KBM-7 (cell line): ENCODE data around the gene AGFG1.

Source experiments
- DNase-seq: peaks from one replicate; pipeline ENCODE4 v3.0.0-alpha.2; 2015
- in situ Hi-C: fragments of 300-500 bp; cut with MboI; formaldehyde crosslinking; loops from 2 replicates; pipeline ENCODE4 v1.14.3; 2020; ENCODE audit warnings: low sequenced_read_pairs, low pct_unique_long_range_greater_than_20kb, mixed read lengths

The AGFG1 gene

GRCh38 chr2:227460070-227460485, 11.9 kb upstream of the AGFG1 start:
- DNase-seq: peak; percentile 43
- in situ Hi-C loops: no loop called here

- in situ Hi-C loops: no loop called here
- no peak for DNase-seq
These were observed 11.1 kb upstream of the AGFG1 start for GRCh38 chr2:227460833-227461232.

DNA sequence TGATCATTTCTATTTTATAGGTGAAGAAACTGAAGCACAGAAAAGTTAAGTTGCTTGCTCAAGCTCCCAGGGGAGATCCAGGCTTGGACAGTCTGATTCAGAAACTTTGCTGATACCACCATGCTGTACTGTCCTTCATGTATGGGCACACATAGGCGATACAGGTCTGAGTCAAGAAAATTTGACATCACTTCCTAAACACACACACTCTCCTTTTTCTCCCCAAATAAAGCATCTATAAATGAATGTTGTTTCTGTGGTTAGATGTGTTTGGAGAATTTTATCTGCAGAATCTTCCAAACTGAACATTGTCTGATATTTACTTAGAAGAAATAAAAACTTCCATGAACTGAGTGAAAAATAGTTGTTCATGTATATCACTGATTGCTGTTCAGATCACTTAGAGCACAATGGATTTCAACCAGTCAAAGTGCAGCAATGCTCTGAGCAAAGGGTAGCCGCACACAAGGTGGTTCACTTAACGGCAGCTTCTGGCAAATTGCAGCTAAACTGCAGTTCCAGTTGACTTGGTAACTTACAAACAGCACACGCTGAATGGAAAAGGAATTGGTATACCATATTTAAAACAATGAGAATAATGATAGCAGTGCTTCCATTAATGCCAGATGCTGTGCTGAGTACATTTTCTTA, 10.0 kb upstream of the AGFG1 start:
- in situ Hi-C loops: no loop called here
- no peak for DNase-seq

DNA sequence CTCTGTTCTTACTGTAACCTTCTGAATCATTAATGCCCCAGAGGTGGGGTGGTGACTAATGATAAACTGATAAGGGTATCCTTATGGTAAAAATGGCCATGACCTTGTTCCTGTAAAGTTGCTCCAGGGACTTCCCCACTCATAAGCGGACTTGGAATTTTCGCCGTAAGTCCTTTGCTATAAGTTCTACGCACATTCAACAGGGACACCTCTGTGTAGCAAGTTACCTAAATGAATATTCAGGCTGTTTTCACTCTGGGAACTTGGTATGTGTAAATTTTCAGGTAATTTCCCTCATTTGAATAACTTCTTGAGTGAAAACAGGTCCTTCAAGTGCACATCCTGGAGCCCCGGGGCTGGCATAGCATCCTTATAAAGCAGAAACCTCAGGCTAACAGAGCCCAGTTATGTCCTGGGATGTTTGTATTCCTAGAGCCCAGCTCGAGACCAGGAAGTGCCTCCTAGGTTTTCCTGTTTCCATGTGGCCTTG, 9.4 kb upstream of the AGFG1 start:
- in situ Hi-C loops: no loop called here
- DNase-seq: no peak

- in situ Hi-C loops: no loop called here
- DNase-seq: no peak
These were observed 8.7 kb upstream of the AGFG1 start for GRCh38 chr2:227462972-227463931.

DNA sequence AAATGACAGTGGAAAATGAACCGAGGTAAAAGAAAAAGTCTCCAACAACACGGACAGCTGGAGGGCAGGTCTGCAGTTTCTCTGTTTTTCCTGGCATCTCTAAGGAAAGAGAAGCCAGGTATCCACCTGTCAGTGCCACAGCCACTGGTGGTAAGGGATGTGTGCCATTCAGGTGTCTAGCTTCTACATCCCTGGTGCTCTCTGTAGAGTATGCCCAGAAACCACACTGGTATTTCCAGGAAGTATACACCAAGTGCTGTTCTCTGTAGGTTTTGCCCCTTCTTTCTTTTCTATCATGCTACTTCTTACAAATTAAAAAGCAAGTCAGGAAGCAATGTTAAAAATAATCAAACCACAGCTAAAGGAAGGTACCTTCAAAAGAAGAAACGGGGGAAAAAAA, 7.6 kb upstream of the AGFG1 start:
- in situ Hi-C loops: no loop called here
- DNase-seq: no peak

DNA sequence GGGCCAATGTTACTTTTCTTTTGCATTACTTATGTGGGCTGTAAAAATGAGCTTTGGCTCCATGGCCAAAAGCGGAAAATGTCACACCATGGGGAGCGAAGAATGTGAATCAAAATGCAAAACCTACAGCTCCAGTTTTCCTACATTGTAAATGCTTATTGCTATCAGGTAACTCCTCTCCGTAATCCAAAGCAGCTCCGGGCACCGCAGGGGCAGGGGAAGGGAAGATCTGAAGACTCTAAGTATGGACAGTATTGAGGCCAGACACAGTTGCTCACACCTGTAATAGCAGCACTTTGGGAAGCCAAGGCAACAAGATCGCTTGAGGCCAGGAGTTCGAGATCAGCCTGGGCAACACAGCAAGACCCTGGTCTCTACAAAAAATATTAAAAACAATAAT, 7.1 kb upstream of the AGFG1 start:
- in situ Hi-C loops: no loop called here
- DNase-seq: no peak

DNA sequence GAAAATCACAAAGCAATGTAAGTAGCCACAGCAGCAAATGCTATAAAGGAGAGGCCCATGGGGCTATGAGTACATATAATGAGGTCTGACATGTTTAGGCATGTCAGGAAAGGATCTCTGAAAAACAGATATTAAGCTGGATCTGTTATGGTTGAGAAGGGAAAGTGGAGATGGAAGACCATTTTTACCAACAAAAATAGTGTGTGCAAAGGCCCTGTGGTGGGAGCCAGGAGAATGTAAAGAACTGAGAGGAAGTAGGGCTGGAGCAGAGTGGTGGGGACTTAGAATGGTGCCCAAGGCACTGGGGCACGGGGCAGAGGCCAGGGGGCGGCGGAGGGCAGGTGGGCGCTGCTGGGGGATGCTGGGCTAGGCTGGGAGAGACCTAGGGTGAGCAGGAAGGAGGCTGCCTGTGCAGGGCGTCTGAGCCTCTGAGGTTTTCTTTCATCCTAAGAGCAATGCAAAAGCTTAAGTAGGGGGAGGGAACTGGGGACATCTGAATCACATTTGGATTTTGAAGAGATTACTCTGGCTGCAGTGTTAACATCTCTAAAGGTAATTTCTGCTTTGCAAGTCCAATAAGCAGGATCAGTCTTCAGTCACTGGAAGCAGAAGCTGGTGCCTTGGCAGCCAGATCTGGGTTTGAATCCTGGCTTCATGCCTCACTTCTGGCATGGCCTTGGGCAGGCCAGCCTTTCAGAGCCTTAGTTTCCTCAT, 4.9 kb upstream of the AGFG1 start:
- no peak for DNase-seq
- in situ Hi-C loops: no loop called here

DNA sequence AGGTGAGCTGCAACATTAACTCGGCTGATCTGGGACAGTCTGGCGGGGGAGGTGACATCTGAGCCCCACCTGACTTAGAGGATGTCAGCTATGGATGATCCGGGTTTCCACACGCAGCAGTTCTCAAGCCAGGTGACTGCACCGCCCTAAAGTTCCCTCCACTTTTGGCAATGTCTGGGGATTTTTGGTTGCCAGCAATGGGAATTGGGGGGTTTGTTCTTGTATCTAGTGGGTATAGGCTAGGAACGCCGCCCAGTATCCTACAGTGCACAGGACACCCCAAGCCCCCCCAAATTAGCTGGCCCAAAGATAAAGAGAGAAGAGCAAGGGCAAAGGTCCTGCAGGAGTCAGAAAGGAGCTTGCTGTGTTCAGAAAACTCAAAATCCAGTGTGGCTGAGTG, 544 bp upstream of the AGFG1 start:
- no peak for DNase-seq
- in situ Hi-C loops: no loop called here

- DNase-seq: no peak
- in situ Hi-C loops: no loop called here
These were observed 537 bp downstream of the AGFG1 start for GRCh38 chr2:227472265-227473121.

DNA sequence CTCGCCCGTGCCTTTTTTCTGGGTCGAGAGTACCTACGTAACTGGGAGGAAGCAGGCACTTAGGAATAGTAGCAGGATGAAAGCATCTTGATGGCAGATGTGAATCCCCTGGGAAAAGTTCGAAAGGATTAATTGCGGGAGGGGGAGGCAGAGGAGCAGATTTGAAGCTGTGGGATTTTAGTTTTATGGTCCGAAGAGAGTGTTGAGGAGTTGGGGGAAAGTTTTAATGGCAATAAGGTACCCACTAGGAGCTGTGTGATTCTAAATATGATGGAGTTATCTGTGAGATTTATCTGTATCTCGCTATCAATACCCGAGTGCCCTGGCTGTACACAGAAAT, 1.1 kb downstream of the AGFG1 start:
- in situ Hi-C loops: no loop called here
- DNase-seq: no peak

GRCh38 chr2:227473806-227474205, 1.9 kb downstream of the AGFG1 start:
- in situ Hi-C loops: no loop called here
- no peak for DNase-seq

GRCh38 chr2:227474410-227474809, 2.5 kb downstream of the AGFG1 start:
- no peak for DNase-seq
- in situ Hi-C loops: no loop called here

GRCh38 chr2:227477291-227477690, 5.3 kb downstream of the AGFG1 start:
- no peak for DNase-seq
- in situ Hi-C loops: no loop called here

GRCh38 chr2:227479865-227480475, 8.0 kb downstream of the AGFG1 start:
- in situ Hi-C loops: no loop called here
- peak; percentile 57 for DNase-seq

GRCh38 chr2:227480528-227480927, 8.6 kb downstream of the AGFG1 start:
- in situ Hi-C loops: no loop called here
- no peak for DNase-seq

GRCh38 chr2:227482638-227483340, 10.8 kb downstream of the AGFG1 start:
- in situ Hi-C loops: no loop called here

GRCh38 chr2:227485429-227485828, 13.5 kb downstream of the AGFG1 start:
- in situ Hi-C loops: no loop called here

More at GRCh38 chr2:227482638-227483340, 10.8 kb downstream of the AGFG1 start:
- peak; percentile 47 for DNase-seq

More at GRCh38 chr2:227485429-227485828, 13.5 kb downstream of the AGFG1 start:
- no peak for DNase-seq
